Stomach (tissue), 9 donors: ENCODE results near the gene PKP2. TPM values are rescaled to one million over a fixed set of nuclear protein-coding genes. Genes with fewer than 3 reads are reported as not detected.
"Not testable (repeated sequence)": the region's sequence is repeated elsewhere in the genome, so short reads cannot be mapped to it uniquely, and the experiment has no call there.

Experiments used
- DNase-seq, 2 donors: peaks; one replicate each; pipeline versions ENCODE4 v3.0.0 to v3.0.0-alpha.2; 2013 to 2019
- H3K27ac ChIP-seq, 5 donors: fragments of 200-600 bp in 4 of 5; sonication (generic) in 4 of 5; one replicate each; pipeline ENCODE4 v1.5.1; 2013 to 2019; ENCODE audit warnings: mild to moderate bottlenecking in 1 of 5, moderate library complexity in 1 of 5
- H3K27me3 ChIP-seq, 3 donors: fragments of 200-600 bp; sonication (generic); one replicate each; pipeline ENCODE4 v1.5.1; 2017 to 2019; ENCODE audit warnings: mixed run types in 1 of 3
- H3K36me3 ChIP-seq, 4 donors: fragments of 200-600 bp; sonication (generic); 1 replicate in 3 of 4; 2 replicates in 1 of 4; pipeline ENCODE4 v1.5.1; 2016 to 2019
- H3K4me1 ChIP-seq, 4 donors: fragments of 200-600 bp; sonication (generic); one replicate each; pipeline ENCODE4 v1.5.1; 2016 to 2019
- H3K4me3 ChIP-seq, 4 donors: fragments of 200-600 bp; sonication (generic) in 3 of 4; one replicate each; pipeline ENCODE4 v1.5.1; 2016 to 2019; ENCODE audit warnings: mild to moderate bottlenecking in 1 of 4
- H3K9me3 ChIP-seq, 4 donors: fragments of 200-600 bp; sonication (generic); one replicate each; pipeline ENCODE4 v1.5.1; 2016 to 2019
- EP300 ChIP-seq: sonication (generic); formaldehyde crosslinking; IDR thresholded peaks from one replicate; pipeline ENCODE4 v1.6.1; 2017; ENCODE audit warnings: antibody characterized with exemption
- POLR2A ChIP-seq, 4 donors: fragments of 450-650 bp; IDR thresholded peaks; one replicate each; pipeline ENCODE4 v1.6.1; 2016; ENCODE audit warnings: antibody characterized with exemption in 4 of 4, control low read depth in 2 of 4, mild to moderate bottlenecking in 1 of 4, moderate library complexity in 1 of 4
- POLR2AphosphoS5 ChIP-seq, 3 donors: sonication (generic); formaldehyde crosslinking; IDR thresholded peaks; one replicate each; pipeline ENCODE4 v1.6.1; 2016; ENCODE audit warnings: antibody characterized with exemption in 3 of 3
- WGBS, 5 donors: extraction: QIAGEN DNeasy Blood & Tissue Kit in 3 of 5; methylation state at CpG; one replicate each; pipeline versions ENCODE4 v1.1.5 to v1.1.7; 2013 to 2018; 5-methylcytosine and 5-hydroxymethylcytosine counted together
- intact Hi-C: fragments of 100-400 bp; cut with DNase I; formaldehyde crosslinking; loops from one replicate; pipeline ENCODE4 v1.15.1; 2023; ENCODE audit warnings: low total_unique reads
- polyA plus RNA-seq, 3 donors: library from polyadenylated mRNA; stranded (reverse); fragments of 200-250 nt; gene quantifications; one replicate each; pipeline ENCODE4 v1.2.3, GENCODE V29; 2013
- total RNA-seq, 5 donors: library from RNA; depleted of rRNA; stranded (reverse); fragments of >200 nt; gene quantifications; one replicate each; pipeline versions ENCODE4 v1.1.0 to v1.2.3, GENCODE V29; 2014 to 2016
- TF ChIP-seq, protein P1 (sequence below), 7 experiments: fragments of 450-650 bp in 4 of 7; fragments of 200-600 bp in 3 of 7; sonication (generic) in 3 of 7; IDR thresholded peaks; one replicate each; pipeline ENCODE4 v1.5.1; 2016 to 2019; ENCODE audit warnings: antibody characterized with exemption in 7 of 7, control low read depth in 2 of 7, mild to moderate bottlenecking in 1 of 7
- donor health status: healthy with polysubstance abuse.
- donor health status: Bipolar disorder and iron deficiency.
- donor health status: healthy.

Gene PKP2
- total and polyA plus RNA-seq, 8 donors: 5.8 to 85.8 (median 39.5) TPM

DNA sequence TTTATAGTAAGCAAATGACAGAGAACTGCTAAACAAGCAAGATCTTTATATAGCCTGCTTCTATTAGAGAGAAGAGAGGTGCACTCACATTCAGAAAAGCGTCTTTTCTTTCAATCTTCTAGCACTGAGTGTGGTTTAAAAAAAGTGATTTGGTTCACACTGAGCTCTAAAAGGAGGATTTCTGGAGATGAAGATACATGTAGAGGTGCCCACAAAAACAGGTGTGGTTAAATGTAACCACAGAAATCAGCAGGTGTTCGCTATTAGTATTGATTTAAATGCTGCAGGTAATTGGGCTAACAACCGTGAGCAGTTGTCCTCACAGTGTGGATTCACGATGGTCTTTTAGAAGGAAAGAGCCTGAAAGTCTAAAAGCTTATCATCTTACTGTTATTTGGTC is 10.7 kb downstream of the PKP2 start:
- Histone ChIP-seq H3K36me3 (no peaks in the 10 kb centered on the region), H3K4me1 (peaks cover 0 to 17% (median 0%) of the 10 kb centered on the region in 4 donors), H3K9me3 (no peaks in the 10 kb centered on the region), H3K27ac (no peak overlapping the region), H3K27me3 (no peaks in the 10 kb centered on the region), H3K4me3 (no peak overlapping the region)
- TF ChIP-seq POLR2AphosphoS5 (IDR thresholded peaks at IDR 0.05) (no peak), POLR2A (IDR thresholded peaks at IDR 0.05) (no peak), EP300 (no peak)
- TF ChIP-seq, protein P1, sequence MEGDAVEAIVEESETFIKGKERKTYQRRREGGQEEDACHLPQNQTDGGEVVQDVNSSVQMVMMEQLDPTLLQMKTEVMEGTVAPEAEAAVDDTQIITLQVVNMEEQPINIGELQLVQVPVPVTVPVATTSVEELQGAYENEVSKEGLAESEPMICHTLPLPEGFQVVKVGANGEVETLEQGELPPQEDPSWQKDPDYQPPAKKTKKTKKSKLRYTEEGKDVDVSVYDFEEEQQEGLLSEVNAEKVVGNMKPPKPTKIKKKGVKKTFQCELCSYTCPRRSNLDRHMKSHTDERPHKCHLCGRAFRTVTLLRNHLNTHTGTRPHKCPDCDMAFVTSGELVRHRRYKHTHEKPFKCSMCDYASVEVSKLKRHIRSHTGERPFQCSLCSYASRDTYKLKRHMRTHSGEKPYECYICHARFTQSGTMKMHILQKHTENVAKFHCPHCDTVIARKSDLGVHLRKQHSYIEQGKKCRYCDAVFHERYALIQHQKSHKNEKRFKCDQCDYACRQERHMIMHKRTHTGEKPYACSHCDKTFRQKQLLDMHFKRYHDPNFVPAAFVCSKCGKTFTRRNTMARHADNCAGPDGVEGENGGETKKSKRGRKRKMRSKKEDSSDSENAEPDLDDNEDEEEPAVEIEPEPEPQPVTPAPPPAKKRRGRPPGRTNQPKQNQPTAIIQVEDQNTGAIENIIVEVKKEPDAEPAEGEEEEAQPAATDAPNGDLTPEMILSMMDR (IDR thresholded peaks at IDR 0.05): no peak
- no peak for DNase-seq
- intact Hi-C loops: no loop called here
- 37 to 52% (median 44%) methylated on average over 4 of the region's 4 CpGs for WGBS, 5 donors

DNA sequence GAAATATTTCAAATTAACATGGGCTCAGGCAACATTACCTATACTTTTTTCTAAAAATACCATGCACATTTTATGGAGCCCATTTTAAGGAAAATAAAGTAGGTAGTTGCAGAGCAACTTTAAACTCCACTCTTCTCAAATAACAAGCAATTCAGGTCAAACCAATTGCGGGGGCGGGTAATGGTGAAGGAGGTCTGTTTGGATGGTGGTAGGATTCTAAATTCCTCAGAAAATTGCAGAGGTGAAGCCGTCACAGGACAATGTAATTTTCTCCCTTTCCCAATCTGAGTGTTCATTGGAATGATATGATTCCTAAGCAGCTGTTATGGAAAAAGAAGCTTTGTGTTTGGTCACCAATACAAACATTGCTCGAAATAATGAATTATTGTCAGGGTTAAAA is 11.6 kb downstream of the PKP2 start:
- Histone ChIP-seq H3K27me3 (no peaks in the 10 kb centered on the region), H3K9me3 (no peaks in the 10 kb centered on the region), H3K27ac (no peak overlapping the region), H3K4me3 (no peak overlapping the region), H3K36me3 (no peaks in the 10 kb centered on the region), H3K4me1 (peaks cover 0 to 13% (median 0%) of the 10 kb centered on the region in 4 donors)
- intact Hi-C loops: no loop called here
- TF ChIP-seq, protein P1 (IDR thresholded peaks at IDR 0.05): no peak
- no peak for TF ChIP-seq POLR2AphosphoS5 (IDR thresholded peaks at IDR 0.05)
- no peak for TF ChIP-seq EP300
- no peak for TF ChIP-seq POLR2A (IDR thresholded peaks at IDR 0.05)
- WGBS, 5 donors: 75 to 83% (median 79%) methylated on average over 4 of the region's 4 CpGs
- no peak for DNase-seq

DNA sequence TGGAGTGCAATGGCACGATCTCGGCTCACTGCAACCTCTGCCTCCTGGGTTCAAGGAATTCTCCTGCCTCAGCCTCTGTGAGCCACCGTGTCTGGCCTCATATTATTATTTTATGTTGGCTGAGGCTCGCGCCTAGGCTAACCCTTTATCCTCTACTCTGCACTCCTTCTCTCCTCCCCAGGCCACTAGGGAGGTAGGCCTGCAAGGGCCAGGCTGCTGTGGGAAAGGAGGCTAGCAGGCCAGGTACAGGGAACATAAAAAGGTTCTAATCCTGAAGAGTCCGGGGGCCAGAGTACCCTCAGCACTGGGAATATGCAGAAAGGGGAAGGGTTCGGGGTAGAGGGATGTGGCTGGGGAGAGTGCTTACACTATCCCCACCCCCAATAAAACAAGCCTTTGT is 14.9 kb downstream of the PKP2 start:
- DNase-seq: no peak
- H3K4me1 ChIP-seq: peaks cover 0 to 11% (median 5%) of the 10 kb centered on the region in 4 donors
- no peaks in the 10 kb centered on the region for H3K9me3 ChIP-seq
- WGBS, 5 donors: 83 to 93% (median 89%) methylated on average over 7 of the region's 7 CpGs
- H3K4me3 ChIP-seq: no peak overlapping the region
- intact Hi-C loops: no loop called here
- no peaks in the 10 kb centered on the region for H3K27me3 ChIP-seq
- peaks cover 0 to 15% (median 13%) of the 10 kb centered on the region in 4 donors for H3K36me3 ChIP-seq
- H3K27ac ChIP-seq: no peak overlapping the region
- TF ChIP-seq POLR2AphosphoS5 (IDR thresholded peaks at IDR 0.05) (no peak), EP300 (no peak), POLR2A (IDR thresholded peaks at IDR 0.05) (no peak)
- TF ChIP-seq, protein P1 (IDR thresholded peaks at IDR 0.05): no peak

DNA sequence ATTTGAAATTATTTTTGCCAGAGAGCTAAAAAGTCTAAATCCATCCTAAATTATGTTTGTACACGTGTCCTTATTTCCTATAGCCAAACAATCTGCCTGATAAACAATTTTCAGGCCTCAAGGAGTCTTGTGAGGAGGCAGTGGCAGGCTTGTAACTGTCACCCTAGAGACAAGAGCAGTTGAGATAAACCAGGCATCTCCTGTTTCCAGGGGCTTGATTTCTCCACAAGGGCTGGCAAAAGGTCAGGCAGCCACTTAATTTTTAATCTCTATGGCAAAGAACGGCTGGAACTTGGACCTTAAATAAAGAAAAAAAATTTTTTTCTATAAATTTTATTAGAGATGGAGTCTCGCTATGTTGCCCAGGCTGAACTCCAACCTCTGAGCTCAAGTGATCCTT is 15.5 kb downstream of the PKP2 start:
- peaks cover 0 to 18% (median 15%) of the 10 kb centered on the region in 4 donors for H3K36me3 ChIP-seq
- no peaks in the 10 kb centered on the region for H3K27me3 ChIP-seq
- no peaks in the 10 kb centered on the region for H3K9me3 ChIP-seq
- TF ChIP-seq EP300 (no peak), POLR2A (IDR thresholded peaks at IDR 0.05) (no peak), POLR2AphosphoS5 (IDR thresholded peaks at IDR 0.05) (no peak)
- TF ChIP-seq, protein P1 (IDR thresholded peaks at IDR 0.05): no peak
- H3K27ac ChIP-seq: no peak overlapping the region
- 55 to 62% (median 60%) methylated on average over 3 of the region's 3 CpGs for WGBS, 5 donors
- DNase-seq: no peak
- no peak overlapping the region for H3K4me3 ChIP-seq
- peaks cover 0 to 11% (median 5%) of the 10 kb centered on the region in 4 donors for H3K4me1 ChIP-seq
- intact Hi-C loops: no loop called here

DNA sequence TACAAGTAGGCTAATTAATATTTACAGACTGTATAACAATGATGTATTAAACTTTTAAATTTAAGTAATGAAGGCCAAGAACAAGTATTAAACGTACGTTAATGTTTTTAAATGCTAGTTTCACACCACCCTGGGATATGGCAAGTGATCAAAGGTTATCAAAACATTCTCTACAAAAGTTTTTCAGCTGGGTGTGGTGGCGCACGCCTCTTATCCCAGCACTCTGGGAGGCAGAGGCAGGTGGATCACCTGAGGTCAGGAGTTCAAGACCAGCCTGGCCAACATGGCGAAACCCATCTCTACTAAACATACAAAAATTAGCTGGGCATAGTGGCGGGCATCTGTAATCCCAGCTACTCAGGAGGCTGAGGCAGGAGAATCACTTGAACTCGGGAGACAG is 17.5 kb downstream of the PKP2 start:
- H3K27ac ChIP-seq, H3K4me3 ChIP-seq, DNase-seq, intact Hi-C loops, H3K9me3 ChIP-seq, H3K27me3 ChIP-seq: not testable (repeated sequence)
- H3K4me1 ChIP-seq: peaks cover 0 to 21% (median 5%) of the 10 kb centered on the region in 4 donors
- 58 to 73% (median 68%) methylated on average over 7 of the region's 7 CpGs for WGBS, 5 donors
- H3K36me3 ChIP-seq: peaks cover 0 to 21% (median 15%) of the 10 kb centered on the region in 4 donors
